ENCODE measurements around the gene ZBTB24. TPM values are rescaled to one million over a fixed set of nuclear protein-coding genes. Genes with fewer than 3 reads are reported as not detected.

ZBTB24 gene
- total and polyA plus RNA-seq, 2 donors (not counting 1 experiment from before 2014, with no cell fraction given): 4.4 to 8.6 TPM

- Histone ChIP-seq H3K79me2 (ENCODE audit: control insufficient read depth, insufficient read depth, low read length) (peaks cover 23% of the 10 kb centered on the region), H3K9ac (ENCODE audit: insufficient read depth, low read length) (no peak overlapping the region)
Measured at GRCh38 chr6:109478841-109479624, 4.0 kb downstream of the ZBTB24 start.

GRCh38 chr6:109478222-109478805 lies 4.7 kb downstream of the ZBTB24 start:
- H3K4me3 ChIP-seq (replicated peaks in 1 of 4; ENCODE audit: control extremely low read depth in 1 of 4, insufficient read depth in 1 of 4, low read depth in 3 of 4, low read length in 4 of 4): peak overlapping the region in 1 of 4 experiments; percentile 9

More at GRCh38 chr6:109478841-109479624, 4.0 kb downstream of the ZBTB24 start:
- H3K9me3 ChIP-seq (ENCODE audit: control insufficient read depth, insufficient read depth, low read depth, low read length): no peaks in the 10 kb centered on the region
- H3K27ac ChIP-seq (ENCODE audit: insufficient read depth, low read length): no peak overlapping the region
- H3K4me3 ChIP-seq (replicated peaks in 1 of 4; ENCODE audit: control extremely low read depth in 1 of 4, insufficient read depth in 1 of 4, low read depth in 3 of 4, low read length in 4 of 4): peak overlapping the region in 2 of 4 experiments; percentile 6 to 15
- no peak overlapping the region for H2AFZ ChIP-seq (ENCODE audit: low read length)
- H3K4me2 ChIP-seq (ENCODE audit: extremely low read depth, insufficient read depth, low read length): peak overlapping the region; percentile 40
- peaks cover 8% of the 10 kb centered on the region for H3K4me1 ChIP-seq (ENCODE audit: control insufficient read depth, extremely low read depth, insufficient read depth, low read length)
- peaks cover 5% of the 10 kb centered on the region for H3K36me3 ChIP-seq (ENCODE audit: control insufficient read depth, insufficient read depth, low read length)
- no peak for TF ChIP-seq CTCF (conservative IDR thresholded peaks at IDR 0.05 in 1 of 2, IDR thresholded peaks at IDR 0.05 in 1 of 2; ENCODE audit: low read depth in 1 of 2, low read length in 2 of 2)
- TF ChIP-seq EZH2 (IDR thresholded peaks at IDR 0.05; ENCODE audit: low read length, missing control alignments): no peak
- no peaks in the 10 kb centered on the region for H3K27me3 ChIP-seq (ENCODE audit: control insufficient read depth, insufficient read depth, low read length)
- H4K20me1 ChIP-seq (ENCODE audit: control insufficient read depth, extremely low read depth, insufficient read depth, low read length): no peaks in the 10 kb centered on the region
- no peak for DNase-seq (ENCODE audit: low read depth in 2 of 2)

More at GRCh38 chr6:109478222-109478805, 4.7 kb downstream of the ZBTB24 start:
- Histone ChIP-seq H3K9ac (ENCODE audit: insufficient read depth, low read length) (no peak overlapping the region), H3K9me3 (ENCODE audit: control insufficient read depth, insufficient read depth, low read depth, low read length) (no peaks in the 10 kb centered on the region), H3K27ac (ENCODE audit: insufficient read depth, low read length) (no peak overlapping the region), H3K4me2 (ENCODE audit: extremely low read depth, insufficient read depth, low read length) (no peak overlapping the region), H3K27me3 (ENCODE audit: control insufficient read depth, insufficient read depth, low read length) (no peaks in the 10 kb centered on the region), H2AFZ (ENCODE audit: low read length) (no peak overlapping the region), H4K20me1 (ENCODE audit: control insufficient read depth, extremely low read depth, insufficient read depth, low read length) (no peaks in the 10 kb centered on the region), H3K4me1 (ENCODE audit: control insufficient read depth, extremely low read depth, insufficient read depth, low read length) (peaks cover 8% of the 10 kb centered on the region), H3K36me3 (ENCODE audit: control insufficient read depth, insufficient read depth, low read length) (peaks cover 5% of the 10 kb centered on the region), H3K79me2 (ENCODE audit: control insufficient read depth, insufficient read depth, low read length) (peaks cover 23% of the 10 kb centered on the region)
- DNase-seq (ENCODE audit: low read depth in 2 of 2): no peak
- no peak for TF ChIP-seq EZH2 (IDR thresholded peaks at IDR 0.05; ENCODE audit: low read length, missing control alignments)
- no peak for TF ChIP-seq CTCF (conservative IDR thresholded peaks at IDR 0.05 in 1 of 2, IDR thresholded peaks at IDR 0.05 in 1 of 2; ENCODE audit: low read depth in 1 of 2, low read length in 2 of 2)
